PC-3 (cell line): ENCODE results near the gene PNMA6E.

Source experiments
- EZH2phosphoT487 ChIP-seq: fragments of 300-600 bp; sonication (generic); IDR thresholded peaks from 2 replicates; pipeline ENCODE4 v1.6.1; 2018; ENCODE audit warnings: mild to moderate bottlenecking, antibody characterized with exemption, low read length, borderline replicate concordance
- TF ChIP-seq, protein P1 (sequence below): fragments of 300-600 bp; sonication (generic); conservative IDR thresholded peaks from 2 replicates; pipeline ENCODE4 v1.5.1; 2017; ENCODE audit warnings: antibody characterized with exemption, low read depth, mild to moderate bottlenecking, low read length

DNA sequence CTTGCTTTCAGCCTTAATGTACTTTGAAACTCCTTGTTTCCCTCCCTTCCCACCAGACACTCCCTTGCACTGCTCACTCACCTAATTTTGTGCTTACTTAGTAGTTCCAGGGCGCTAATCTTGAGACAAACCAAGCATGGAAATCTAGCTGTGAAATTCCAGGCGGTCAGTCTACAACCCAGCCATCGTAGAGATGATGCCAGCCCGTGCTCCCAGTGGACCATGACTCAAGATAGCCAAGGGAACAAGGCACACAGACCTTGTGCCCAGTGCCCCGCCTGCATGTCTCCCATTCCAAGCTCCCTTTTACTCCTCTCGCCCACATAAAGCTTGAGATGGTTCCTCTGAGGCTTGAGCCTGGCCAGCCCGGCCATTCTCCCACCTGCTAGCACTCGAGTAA lies 33.7 kb upstream of the PNMA6E start:
- TF ChIP-seq, protein P1, sequence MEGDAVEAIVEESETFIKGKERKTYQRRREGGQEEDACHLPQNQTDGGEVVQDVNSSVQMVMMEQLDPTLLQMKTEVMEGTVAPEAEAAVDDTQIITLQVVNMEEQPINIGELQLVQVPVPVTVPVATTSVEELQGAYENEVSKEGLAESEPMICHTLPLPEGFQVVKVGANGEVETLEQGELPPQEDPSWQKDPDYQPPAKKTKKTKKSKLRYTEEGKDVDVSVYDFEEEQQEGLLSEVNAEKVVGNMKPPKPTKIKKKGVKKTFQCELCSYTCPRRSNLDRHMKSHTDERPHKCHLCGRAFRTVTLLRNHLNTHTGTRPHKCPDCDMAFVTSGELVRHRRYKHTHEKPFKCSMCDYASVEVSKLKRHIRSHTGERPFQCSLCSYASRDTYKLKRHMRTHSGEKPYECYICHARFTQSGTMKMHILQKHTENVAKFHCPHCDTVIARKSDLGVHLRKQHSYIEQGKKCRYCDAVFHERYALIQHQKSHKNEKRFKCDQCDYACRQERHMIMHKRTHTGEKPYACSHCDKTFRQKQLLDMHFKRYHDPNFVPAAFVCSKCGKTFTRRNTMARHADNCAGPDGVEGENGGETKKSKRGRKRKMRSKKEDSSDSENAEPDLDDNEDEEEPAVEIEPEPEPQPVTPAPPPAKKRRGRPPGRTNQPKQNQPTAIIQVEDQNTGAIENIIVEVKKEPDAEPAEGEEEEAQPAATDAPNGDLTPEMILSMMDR, result no peak
- TF ChIP-seq EZH2phosphoT487, result no peak
